NCI-H774 (cell line): ENCODE data around the gene PAK4.
"Not testable (repeated sequence)": the region's sequence is repeated elsewhere in the genome, so short reads cannot be mapped to it uniquely, and the experiment has no call there.

Source experiments
- DNase-seq: peaks from one replicate; lab custom pipeline; 2025; lab: John Stamatoyannopoulos, UW

The PAK4 gene

GRCh38 chr19:39125554-39126311, at the start of gene PAK4:
Gene PAK4 (plus strand): TSS chr19:39125786. CDS start chr19:39169554, 43,768 bp downstream.
- peak; percentile 97 for DNase-seq

GRCh38 chr19:39077323-39077722, 48.3 kb upstream of the PAK4 start:
- DNase-seq: no peak

GRCh38 chr19:39078436-39079200, 47.0 kb upstream of the PAK4 start:
- no peak for DNase-seq

DNA sequence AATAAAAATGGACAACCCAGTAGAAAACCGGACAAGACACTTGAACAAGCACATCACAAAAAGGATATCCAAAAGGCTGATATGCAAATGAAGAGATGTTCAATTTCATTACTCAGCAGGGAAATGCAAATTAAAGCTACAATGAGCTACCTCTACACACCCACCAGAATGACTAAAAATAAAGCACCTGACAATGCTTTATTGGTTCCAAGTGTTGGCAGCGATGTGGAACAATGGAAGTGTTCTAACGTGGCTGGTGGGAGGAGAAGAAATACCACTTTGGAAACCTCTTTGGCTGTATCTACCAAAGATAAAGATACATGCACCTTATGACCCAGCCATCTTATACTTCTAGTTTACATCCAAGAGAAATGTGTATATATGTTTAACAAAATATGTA, 45.2 kb upstream of the PAK4 start:
- DNase-seq: no peak

- DNase-seq: no peak
These were observed 43.4 kb upstream of the PAK4 start for GRCh38 chr19:39082167-39082566.

GRCh38 chr19:39082745-39083598, 42.6 kb upstream of the PAK4 start:
- no peak for DNase-seq

- no peak for DNase-seq
These were observed 42.0 kb upstream of the PAK4 start for GRCh38 chr19:39083599-39083982.

GRCh38 chr19:39083983-39084731, 41.4 kb upstream of the PAK4 start, which contains the start of gene ACP7:
Gene ACP7 (plus strand): TSS chr19:39084368. CDS start chr19:39085270, 902 bp downstream.
- DNase-seq: no peak

- DNase-seq: no peak
These were observed 40.9 kb upstream of the PAK4 start for GRCh38 chr19:39084732-39085080.

- no peak for DNase-seq
These were observed 40.2 kb upstream of the PAK4 start for GRCh38 chr19:39085392-39085791.

GRCh38 chr19:39086386-39086785, 39.2 kb upstream of the PAK4 start:
- DNase-seq: no peak

DNA sequence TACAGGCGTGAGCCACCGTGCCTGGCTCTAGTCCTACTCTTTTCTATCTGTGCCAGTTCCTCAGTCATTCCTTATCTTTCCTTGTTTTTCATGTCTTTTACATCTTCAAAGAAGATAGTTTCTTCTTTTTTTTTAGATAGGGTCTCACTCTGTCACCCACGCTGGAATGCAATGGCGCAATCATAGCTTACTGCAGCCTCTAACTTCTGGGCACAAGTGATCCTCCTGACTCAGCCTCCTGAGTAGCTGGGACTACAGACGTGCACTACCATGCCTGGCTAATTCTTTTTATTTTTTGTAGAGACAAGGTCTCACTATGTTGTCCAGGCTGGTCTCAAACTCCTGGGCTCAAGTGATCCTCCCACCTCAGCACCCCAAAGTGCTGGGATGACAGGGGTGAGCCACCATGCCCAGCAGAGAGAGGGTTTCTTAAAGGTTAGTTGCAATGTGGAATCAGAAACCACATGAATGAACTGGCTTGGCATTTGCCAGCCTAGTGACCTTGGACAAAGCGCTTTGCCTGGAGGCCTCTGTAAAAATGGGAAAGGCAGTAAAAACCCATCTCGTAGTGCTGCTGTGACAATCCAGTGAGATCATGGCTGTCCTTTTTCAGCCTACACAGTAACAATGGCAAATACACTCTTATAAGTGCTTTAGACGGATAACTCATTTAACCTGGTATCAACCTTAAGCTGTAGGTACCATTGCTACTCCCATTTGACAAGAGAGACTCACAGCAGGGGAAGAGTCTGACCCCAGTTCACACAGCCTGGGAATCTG, 37.5 kb upstream of the PAK4 start:
- no peak for DNase-seq

GRCh38 chr19:39090016-39090415, 35.6 kb upstream of the PAK4 start:
- not testable (repeated sequence) for DNase-seq

GRCh38 chr19:39090881-39091280, 34.7 kb upstream of the PAK4 start:
- DNase-seq: no peak

- not testable (repeated sequence) for DNase-seq
These were observed 29.6 kb upstream of the PAK4 start for GRCh38 chr19:39095799-39096540.

- no peak for DNase-seq
These were observed 28.3 kb upstream of the PAK4 start for GRCh38 chr19:39097299-39097698.

DNA sequence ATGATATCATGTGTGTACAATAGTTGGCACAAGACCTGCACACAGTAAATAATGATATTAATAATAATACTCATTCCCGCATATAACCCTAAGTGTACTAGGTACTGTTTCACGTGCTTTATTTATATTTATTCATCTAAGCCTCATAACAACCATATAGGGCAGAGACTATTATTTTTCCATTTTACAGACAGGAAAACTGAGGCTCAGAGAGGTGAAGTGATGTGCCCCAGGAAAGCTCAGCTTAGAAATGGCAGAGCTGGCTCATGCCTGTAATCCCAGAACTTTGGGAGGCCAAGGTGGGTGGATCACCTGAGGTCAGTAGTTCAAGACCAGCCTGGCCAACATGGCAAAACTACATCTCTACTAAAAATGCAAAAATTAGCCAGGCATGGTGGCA, 27.9 kb upstream of the PAK4 start:
- DNase-seq: no peak

- DNase-seq: no peak
These were observed 27.0 kb upstream of the PAK4 start for GRCh38 chr19:39098365-39099269.

- no peak for DNase-seq
These were observed 26.2 kb upstream of the PAK4 start for GRCh38 chr19:39099341-39099740.
